Stimulated activated CD4-positive, alpha-beta T cell treated with anti-CD3 and anti-CD28 coated beads, TNF-alpha, amount 100 ng/mL, for 1 hour (primary cell): ENCODE data around the gene CDKN2AIPNL.
"Not testable (repeated sequence)": the region's sequence is repeated elsewhere in the genome, so short reads cannot be mapped to it uniquely, and the experiment has no call there.

Source experiments
- DNase-seq, 3 donors: peaks; one replicate each; pipeline ENCODE4 v3.0.0-alpha.2; 2020; ENCODE audit warnings: low read depth in 3 of 3, low spot score in 1 of 3

The CDKN2AIPNL gene

DNA sequence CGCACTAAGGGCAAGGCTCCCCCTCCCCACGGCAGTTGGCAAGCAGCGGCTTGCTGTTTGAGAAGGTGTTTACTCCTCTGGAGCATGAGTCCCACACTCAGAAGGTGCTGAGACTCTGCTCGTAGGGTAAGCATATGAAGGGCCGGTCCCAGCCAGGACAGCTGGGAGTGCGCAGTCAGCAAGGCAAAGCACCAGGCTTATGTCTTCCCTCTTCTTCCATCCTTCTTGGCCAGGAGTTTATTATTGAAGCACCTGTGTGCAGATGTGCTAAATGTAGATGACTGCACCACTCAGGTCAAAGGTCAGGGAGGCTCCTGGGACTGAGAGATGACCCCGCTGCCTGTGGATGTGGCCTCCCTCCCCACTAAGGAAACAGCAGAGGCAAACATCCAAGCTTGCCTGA is 27.0 kb upstream of the CDKN2AIPNL start:
- DNase-seq: no peak

- no peak for DNase-seq
Observed at GRCh38 chr5:134437847-134438581, 26.3 kb upstream of the CDKN2AIPNL start.

GRCh38 chr5:134437340-134437846 is 25.7 kb upstream of the CDKN2AIPNL start:
- no peak for DNase-seq

GRCh38 chr5:134436523-134437339 is 25.1 kb upstream of the CDKN2AIPNL start:
- no peak for DNase-seq

DNA sequence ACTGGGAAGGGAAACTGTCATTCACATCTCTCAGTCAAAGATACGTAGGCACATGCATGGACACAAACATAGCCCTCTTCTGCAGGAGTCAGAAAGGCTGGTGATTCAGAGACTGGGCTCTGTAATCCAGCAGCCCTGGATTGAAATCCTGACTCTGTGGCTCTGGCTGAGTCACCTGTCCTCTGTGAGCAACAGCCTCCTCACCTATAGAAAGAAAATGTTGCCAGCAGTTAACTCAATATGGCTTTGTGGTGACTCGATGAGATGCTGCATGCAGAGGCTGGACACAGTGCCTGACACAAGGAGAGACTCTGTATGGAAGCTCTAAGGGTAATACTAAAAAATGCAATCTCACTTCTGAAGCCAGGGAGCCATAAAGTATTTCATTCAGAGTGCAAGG is 23.9 kb upstream of the CDKN2AIPNL start:
- no peak for DNase-seq

- no peak for DNase-seq
Observed at GRCh38 chr5:134432677-134433359, 21.1 kb upstream of the CDKN2AIPNL start.

GRCh38 chr5:134432174-134432573 is 20.5 kb upstream of the CDKN2AIPNL start:
- no peak for DNase-seq

DNA sequence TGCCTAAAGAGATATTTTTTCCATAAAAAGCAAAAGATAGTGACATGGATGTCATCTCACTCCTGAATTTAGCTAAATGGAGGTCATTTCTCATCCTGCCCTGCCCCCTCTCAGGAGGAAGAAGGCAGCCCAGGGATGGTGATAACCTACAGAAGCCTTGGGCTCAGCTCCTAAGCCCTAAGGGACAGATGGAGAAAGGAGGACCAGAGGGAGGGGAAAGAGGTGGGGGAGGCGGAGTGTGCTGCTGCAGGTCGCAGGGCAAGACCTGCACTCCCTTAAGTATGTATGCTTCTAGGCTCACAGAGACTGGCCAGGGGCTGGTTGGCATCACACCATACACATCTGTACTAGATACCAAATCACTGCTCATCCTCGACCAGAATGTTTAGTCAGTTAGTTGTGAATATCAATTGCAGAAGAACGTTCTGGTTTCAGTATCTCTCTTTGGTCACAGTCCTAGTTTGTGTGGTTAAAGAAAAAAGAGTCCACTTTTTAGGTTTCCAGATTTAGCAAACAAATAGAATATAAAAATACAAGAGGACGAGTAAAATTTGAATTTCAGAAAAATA is 18.4 kb upstream of the CDKN2AIPNL start:
- DNase-seq: no peak

- DNase-seq: no peak
Observed at GRCh38 chr5:134427540-134428041, 15.9 kb upstream of the CDKN2AIPNL start.

- no peak for DNase-seq
Observed at GRCh38 chr5:134426361-134426760, 14.7 kb upstream of the CDKN2AIPNL start.

DNA sequence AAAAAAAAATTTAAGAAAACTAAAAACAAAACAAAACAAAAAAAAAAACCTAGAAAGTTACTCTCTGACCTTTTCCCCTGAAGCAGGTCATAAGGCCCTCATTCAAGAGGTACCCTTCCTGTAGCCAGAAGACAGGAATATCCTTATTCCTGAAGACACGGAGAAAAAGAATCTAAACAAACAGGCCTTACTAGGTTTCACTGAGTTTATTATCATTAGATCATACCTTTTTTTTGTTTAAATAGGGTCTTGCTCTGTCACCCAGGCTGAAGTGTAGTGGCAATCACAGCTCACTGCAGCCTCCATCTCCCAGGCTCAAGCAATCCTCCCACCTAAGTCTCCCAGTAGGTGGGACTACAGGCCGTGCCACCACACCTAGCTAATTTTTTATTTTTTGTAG is 11.7 kb upstream of the CDKN2AIPNL start:
- DNase-seq: no peak

GRCh38 chr5:134422791-134423365 is 11.2 kb upstream of the CDKN2AIPNL start:
- DNase-seq: no peak

GRCh38 chr5:134421038-134421437 is 9.4 kb upstream of the CDKN2AIPNL start:
- not testable (repeated sequence) for DNase-seq

GRCh38 chr5:134420343-134420742 is 8.7 kb upstream of the CDKN2AIPNL start:
- no peak for DNase-seq

DNA sequence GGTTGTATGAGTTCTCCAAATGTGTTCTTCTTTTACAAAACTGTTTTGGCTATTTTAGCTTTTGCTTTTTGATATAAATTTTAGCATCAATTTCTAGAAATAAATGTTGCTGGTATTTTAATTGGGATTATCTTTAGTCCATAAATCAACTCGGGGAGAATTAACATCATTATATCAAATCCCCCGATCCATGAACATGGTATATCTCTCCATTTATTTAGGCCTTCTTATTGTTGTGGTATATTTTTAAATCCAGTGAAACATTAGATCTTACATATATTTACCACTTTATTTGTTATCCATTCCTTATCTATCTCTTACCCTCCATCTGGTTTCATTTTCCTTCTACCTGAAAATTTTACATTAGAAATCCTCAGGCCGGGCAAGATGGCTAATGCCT is 7.3 kb upstream of the CDKN2AIPNL start:
- DNase-seq: no peak

DNA sequence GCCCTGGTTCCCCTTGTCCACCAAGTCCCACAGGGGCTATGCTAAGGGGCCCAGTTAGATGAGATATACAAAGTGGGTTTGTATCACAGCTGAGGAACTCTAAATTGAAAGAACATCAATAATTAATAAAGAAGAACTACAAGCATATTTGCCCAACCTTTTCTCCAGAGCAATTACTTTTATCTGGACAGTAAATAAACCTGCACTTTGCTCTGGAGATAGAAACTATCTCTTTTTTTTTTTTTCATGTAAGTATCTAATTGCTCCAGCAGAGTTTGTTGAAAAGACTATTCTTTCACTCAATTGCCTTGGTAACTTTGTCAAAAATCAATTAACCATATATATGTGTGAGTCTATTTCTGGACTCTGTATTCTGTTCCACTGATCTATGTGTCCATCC is 6.0 kb upstream of the CDKN2AIPNL start:
- DNase-seq: no peak

DNA sequence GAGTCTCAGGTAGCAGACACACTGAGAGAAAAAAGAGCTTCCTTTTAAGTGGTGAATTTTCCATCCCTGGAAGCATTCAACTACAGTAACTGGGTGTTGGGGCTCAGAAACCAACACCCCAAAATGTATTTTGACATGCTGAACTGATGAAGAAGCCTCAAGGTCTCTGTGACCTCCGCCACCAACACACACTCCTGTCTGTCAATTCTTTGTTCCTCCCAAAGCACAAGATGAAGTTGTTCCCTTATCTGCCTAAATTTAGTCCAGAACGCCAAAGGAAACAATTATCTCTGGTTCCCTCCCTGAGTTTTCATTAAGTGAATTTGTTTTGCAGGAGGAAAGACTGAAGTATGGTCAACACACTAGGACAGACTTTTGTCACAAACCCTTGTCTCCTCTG is 1.4 kb upstream of the CDKN2AIPNL start:
- DNase-seq: no peak

DNA sequence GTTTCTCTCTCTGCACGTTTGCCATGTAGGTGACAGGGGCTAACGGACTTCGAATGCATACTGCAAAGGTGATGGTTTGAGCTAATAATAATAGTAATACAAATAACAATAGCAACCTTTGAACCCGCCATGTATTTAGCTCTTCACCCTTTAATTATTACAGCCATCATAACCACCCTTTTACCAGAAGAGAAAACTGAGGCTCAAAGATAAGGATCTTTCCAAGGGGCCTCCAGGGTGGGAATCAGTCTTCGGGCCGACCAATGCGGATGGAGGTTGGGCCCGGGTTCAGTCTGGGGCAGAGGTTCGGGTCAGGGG is 494 bp downstream of the CDKN2AIPNL start:
- DNase-seq: no peak

DNA sequence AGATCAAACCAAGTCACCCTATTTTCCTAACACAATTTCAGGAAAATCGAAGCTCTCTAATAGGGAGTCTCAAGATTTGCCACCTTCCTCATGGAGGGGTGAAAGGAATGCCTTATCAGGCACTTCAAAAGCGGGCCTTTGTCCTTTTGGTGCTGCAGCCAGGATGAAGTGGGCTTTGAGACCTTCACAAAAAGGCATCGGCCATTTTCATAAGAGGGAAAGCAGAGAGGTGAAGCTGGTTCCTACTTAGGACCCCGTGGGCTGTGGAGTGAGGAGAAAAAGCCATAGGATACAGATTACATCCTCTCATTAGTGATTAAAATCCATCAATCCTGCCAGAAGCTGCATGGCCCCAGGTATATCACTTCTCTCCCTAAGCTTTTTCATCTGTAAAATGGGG is 859 bp downstream of the CDKN2AIPNL start:
- DNase-seq: no peak

DNA sequence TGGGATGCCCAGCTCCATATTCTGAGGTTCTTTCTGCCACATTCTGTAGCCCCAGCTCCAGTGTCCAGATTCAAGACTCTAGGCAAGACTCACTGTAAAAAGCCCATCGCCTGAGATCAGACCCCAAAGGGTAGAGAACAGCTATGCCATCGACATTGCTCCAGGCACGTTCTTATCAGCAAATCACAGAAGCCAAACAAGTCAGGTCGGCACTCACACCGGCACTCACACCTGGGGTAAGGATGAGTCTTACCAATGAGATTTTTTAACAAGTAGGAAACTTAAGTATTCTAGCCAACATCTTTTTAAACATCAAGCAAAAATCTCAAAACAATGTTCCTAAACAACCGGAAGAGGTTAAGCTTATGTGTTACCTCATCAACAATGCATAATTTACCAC is 2.4 kb downstream of the CDKN2AIPNL start:
- DNase-seq: no peak

DNA sequence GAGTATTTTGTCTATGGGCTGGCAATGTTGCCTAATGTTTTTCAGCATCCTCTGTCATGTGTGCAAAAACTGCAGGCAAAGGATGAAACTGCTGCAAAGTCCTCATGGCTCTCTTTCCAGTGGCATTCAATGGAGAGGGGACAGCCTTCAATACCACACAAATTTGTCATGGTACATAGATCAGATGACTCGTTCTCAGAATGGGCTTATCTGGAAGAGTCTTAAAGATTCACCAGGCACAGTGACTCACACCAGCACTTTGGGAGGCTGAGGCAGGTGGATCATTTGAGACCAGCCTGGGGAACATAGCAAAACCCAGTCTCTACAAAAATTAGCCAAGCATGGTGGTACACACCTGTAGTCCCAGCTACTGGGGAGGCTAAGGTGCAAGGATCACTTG is 5.3 kb downstream of the CDKN2AIPNL start:
- no peak for DNase-seq
